ENCODE results near the gene MYBBP1A.

DNA sequence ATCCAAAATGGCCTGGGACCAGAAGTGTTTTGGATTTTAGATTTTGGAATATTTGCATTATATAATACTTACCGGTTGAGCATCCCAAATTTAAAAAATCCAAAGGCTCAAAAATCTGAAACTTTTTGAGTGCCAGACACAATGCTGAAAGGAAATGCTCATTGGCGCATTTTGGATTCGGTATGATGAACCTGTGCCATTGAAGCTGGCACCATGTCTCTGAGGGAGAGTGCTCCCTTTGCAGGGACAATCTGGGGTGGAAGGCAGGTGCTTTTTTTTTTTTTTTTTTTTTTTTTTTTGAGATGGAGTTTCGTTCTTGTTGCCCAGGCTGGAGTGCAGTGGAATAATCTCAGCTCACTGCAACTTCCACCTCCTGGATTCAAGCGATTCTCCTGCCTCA, 46.9 kb upstream of the MYBBP1A start:
- TF ChIP-seq CTCF (IDR thresholded peaks at IDR 0.05) = no peak
- TF ChIP-seq EP300 (IDR thresholded peaks at IDR 0.05) = no peak
- no peak for TF ChIP-seq POLR2AphosphoS5 (IDR thresholded peaks at IDR 0.05)
- TF ChIP-seq POLR2A (IDR thresholded peaks at IDR 0.05) = no peak
